Erythroblast (primary cell): ENCODE results near the gene RNASE8.

Experiments
- GATA1 ChIP-seq: IDR thresholded peaks from 2 replicates; pipeline ENCODE4 v1.6.1; 2011; ENCODE audit warnings: low read depth, mild to moderate bottlenecking, control low read depth, low read length, moderate library complexity
- POLR2A ChIP-seq: IDR thresholded peaks from 2 replicates; pipeline ENCODE4 v1.6.1; 2011; ENCODE audit warnings: mild to moderate bottlenecking, low read length

DNA sequence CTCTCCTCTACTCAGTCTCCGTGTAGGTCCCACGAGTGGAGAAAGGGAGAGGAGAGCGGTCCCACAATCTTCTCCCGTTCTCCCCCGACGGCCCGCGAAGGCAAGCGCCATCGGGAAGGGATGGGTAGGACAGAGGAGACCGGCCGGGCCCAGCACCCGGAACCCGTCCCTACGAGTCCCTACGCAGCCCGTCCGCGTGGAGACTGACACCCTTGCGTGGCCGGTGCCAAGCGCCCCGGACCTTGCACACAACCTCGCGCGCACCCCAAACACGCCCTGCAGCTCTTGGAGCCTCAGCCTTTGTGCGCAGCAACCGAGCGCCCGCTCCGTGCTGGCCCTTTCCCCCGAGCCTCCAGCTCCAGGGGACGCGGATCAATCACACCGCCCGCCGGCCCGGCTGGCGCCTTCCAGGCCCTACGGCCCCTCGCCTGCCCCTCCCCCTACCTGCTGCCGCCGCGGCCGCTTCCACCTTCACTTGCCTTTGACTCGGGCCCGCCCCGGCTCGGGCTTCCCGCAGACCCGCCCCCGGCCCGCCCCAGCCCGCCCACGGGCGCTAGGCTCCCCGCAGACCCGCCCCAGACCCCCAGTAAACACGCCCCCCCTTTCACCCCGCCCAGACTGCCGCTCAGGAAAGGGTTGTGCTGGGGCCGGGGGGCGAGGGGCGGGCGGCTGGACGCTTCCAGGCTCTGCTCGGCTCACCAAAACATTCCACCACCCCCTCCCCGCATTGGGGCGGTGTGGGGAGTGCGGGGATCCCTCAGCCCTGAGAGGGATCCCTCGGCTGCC, 32.8 kb upstream of the RNASE8 start, which contains the start of gene NDRG2:
- TF ChIP-seq POLR2A: no peak
- TF ChIP-seq GATA1: no peak
